IPS-NIHi7 (cell line): ENCODE data around the gene SCAP.
A peak's percentile ranks its signal among the peaks of the same experiment; 100 is the strongest.
"Not testable (repeated sequence)": the region's sequence is repeated elsewhere in the genome, so short reads cannot be mapped to it uniquely, and the experiment has no call there.

Experiments
- DNase-seq: peaks from one replicate; pipeline ENCODE4 v3.0.0; 2012; ENCODE audit warnings: mixed read lengths; ENCODE audit errors: extremely low spot score

SCAP gene

DNA sequence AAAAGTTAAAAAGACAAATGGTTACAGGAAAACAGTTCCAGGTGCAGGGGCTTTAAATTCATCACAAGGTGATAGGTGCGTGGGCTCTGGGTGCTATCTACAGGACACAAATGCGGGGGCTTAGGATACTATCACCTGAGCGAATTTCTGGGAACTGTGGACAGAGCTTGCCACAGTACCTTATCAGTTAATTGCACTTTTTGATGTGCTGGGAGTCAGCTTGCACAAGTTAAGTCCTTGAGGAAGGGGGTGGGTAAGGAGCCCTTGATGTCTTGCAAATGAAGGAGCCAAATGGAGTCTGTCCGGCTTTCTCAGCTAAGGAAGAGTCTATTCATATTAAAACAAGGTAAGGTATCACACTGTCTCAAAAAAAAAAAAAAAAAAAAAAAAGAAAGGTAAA, 6.0 kb upstream of the SCAP start:
- not testable (repeated sequence) for DNase-seq

DNA sequence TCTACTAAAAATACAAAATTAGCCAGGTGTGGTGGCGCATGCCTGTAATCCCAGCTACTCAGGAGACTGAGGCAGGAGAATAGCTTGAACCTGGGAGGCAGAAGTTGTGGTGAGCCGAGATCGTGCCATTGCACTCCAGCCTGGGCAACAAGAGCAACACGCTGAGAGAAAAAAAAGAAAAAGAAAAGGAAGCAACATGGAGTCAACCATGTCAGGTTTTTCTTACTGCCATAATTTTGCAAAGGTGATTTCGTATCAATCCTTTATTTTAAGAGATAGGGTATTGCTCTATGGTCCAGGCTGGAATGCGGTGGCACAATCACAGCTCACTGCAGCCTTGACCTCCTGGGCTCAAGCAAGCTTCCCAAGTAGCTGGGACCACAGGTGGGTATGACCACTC, 4.5 kb upstream of the SCAP start:
- not testable (repeated sequence) for DNase-seq

DNA sequence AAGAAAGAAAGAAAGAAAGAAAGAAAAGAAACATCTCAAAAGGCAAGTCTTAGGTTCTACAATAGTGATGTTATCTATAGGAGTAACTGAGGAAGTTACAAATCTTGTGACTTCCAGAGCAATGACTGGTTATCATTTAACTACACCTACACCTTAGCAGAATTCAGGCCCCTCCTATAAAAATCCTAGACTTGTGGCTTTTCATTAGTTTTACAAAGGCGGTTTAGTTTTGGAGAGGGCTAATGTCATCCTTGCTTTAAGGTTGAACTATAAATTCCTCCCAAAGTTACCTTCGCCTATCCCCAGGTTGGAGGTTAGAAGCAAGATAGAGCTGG, 4.1 kb upstream of the SCAP start:
- DNase-seq: no peak

DNA sequence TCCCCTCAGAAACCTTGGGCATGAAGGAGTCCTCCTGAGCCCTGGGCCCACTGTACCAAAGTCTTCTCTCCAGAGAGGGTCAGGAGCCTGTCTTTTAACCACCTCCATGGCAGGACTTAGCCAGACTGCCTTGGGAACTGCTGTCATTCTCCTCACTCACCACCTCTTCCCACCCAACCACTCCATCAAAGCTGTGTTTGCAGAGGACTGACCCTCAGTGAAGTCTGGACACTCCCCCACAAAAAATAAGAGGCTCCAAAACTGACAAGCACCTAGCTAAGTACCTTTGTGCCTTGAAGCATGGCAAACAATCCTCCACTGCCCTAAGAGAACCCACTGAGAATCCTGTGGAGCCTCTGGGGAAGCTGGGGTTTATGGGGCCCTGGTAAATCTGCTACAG, 2.3 kb upstream of the SCAP start:
- no peak for DNase-seq

DNA sequence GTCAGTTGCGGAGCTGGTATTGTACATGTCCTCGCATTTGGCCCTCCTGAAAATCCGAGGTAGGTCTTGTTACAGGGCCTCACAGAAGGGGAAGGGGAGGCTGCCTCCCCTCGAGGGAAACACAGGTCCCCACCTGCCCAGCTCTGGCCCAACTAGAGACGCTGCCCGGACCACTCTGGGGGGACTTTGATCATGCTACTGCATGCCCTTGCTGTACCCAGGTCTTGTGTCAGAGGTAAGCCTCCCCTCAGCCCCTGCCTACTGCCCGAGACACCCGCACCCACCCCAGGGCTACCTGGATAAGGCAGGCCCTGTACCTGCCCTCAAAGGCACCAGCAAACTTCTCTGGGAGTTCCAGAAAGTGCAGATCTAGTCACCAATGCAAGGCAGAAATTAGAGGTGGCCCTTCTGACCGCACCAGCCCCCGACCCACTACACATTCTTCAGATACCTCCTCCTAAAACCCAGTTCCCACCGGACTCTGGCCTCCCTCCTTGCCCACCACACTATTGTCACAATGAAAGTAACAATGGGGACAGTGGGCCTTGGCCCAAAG, 981 bp upstream of the SCAP start:
- DNase-seq: no peak

DNA sequence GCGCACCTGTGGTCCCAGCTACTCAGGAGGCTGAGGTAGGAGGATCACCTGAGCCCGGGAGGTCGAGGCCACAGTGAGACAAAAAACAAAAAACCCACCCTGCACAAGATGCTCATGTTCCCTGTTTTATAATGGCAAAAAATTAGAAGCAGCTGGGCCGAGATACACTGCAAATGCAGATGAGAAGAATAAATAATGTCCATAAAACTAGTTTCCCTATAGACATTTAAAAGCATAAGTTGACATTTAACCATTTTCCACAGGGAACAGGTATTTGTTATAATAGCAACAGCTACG, 537 bp upstream of the SCAP start:
- no peak for DNase-seq

DNA sequence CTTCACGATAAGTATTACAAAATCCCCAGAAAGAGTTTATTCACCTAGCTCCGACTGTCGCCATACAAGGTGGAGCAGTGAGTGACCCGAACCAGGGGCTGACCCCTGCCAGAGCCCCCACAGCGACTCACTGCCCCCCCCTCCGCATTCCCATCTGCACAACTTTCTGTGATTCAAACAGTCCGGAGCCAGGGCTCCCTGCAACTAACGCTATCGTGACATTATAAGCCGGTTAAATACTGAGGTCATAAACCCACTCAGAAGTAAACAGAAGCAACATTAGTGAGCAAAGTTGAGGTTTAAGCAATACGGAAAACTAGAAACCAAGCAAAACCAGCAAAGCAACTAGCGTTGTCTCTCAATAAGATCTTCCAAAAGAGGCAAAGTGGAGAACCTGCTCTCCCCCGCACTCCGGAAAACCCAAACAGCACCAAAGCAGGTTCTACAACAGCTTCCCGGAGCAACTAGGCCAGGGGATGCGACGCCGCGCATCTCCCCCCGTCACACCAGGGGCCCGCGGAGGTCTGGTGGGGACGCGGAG, 642 bp downstream of the SCAP start:
- no peak for DNase-seq

DNA sequence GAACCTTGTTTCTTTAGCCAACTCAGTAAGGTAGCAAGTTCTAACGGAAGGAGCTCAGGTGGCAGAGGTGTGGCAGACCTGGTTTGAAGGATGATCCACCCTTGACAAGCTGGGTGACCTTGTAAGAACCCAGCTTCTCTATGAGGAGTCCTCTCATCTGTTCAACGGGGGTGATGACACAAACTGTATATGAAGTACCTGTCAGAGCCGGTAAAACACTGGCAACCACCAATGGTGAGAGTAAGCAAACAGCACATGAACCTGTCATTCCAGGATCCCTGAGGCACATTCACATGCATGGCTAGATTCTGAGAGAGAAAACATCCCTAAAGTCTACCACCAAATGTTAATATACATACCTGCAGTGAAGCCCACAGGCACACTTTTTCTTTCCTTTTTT, 2.4 kb downstream of the SCAP start:
- DNase-seq: no peak

DNA sequence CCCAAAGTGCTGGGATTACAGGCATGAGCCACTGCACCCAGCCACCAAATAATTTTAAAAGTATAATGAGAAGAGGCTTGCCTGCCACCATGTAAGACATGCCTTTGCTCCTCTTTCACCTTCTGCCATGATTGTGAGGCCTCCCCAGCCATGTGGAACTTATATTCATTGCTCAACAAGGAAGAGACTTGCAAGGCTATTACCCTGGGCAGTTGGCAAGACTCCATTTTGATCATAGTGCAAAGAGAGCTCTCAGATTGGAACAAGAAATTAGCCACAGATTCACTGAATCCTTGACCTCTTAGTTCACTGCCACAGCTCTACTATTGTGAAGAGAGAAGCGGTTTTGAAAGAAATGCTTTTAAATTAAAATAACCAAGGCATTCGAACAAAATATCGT, 6.1 kb downstream of the SCAP start:
- DNase-seq: no peak

DNA sequence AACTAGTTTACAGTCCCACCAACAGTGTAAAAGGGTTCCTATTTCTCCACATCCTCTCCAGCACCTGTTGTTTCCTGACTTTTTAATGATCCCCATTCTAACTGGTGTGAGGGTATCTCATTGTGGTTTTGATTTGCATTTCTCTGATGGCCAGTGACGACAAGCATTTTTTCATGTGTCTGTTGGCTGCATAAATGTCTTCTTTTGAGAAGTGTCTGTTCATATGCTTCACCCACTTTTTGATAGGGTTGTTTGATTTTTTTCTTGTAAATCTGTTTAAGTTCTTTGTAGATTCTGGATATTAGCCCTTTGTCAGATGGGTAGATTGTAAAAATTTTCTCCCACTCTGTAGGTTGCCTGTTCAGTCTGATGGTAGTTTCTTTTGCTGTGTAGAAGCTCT, 7.4 kb downstream of the SCAP start:
- DNase-seq: not testable (repeated sequence)

DNA sequence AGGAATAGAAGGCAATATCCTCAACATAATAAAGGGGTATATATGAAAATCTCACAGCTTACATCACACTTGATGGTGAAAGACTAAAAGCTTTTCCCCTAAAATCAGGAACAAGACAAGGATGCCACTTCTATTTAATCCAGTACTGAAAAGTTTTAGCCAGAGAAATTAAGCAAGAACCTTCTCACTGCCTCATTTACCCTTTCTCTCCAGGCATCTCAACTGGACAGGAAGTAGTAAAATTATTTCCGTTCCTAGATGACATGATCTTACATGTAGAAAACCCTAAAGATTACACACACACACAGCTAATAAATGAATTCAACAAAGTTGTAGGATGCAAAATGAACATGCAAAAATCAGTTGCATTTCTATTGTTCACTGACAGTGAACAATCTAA, 11.2 kb downstream of the SCAP start:
- no peak for DNase-seq

DNA sequence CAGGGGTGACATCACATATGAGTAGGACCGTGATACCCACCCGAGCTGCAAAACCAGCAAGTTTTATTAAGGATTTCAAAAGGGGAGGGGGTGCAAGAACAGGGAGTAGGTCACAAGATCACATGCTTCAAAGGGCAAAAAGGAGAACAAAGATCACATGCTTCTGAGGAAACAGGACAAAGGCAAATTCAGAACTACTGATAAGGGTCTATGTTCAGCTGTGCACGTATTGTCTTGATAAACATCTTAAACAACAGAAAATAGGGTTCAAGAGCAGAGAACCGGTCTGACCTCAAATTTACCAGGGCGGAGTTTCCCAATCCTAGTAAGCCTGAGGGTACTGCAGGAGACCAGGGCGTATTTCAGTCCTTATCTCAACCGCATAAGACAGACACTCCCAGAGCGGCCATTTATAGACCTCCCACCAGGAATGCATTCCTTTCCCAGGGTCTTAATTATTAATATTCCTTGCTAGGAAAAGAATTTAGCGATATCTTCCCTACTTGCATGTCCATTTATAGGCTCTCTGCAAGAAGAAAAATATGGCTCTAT, 16.1 kb downstream of the SCAP start:
- not testable (repeated sequence) for DNase-seq

DNA sequence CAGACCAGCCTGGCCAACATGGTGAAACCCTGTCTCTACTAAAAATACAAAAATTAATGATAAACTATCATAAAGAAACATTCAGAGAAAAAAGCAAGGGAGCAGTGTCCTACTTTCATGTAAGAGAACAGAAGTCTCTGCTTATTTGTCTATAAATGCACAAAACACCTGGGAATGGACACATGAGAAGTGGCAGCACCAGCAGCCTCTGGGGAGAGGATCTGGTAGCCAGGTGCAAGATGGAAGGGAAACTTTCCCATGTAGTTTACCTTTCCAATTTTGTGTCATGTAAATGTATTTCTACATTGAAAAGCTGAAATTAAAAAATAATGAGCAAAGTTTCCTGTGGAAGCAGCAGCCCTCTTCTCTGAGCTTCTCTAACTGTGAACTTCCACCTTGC, 18.8 kb downstream of the SCAP start:
- no peak for DNase-seq

DNA sequence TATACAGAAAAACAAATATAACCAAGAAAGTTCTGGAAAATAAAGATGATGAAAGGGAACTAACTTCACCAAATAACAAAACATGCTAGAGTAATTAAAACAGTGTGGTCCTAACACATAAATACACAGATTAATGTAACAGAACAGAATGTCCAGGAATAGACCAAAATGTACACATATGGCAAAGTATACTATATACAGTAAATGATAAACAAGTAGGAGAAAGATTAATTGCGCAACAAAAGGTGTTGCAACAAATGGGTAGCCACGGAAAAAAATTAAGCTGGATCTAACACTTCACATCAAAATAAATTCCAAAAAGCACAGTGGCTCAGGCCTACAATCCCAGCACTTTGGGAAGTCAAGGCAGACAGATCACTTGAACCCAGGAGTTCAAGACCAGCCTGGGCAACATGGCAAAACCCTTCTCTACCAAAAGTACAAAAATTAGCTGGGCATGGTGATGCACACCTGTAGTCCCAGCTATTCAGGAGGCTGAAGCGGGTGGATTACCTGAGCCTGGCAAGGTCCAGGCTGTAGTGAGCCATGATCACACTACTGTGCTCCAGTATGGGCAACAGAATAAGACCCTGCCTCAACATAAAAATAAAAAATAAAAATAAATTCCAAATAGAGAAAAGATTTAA, 19.8 kb downstream of the SCAP start:
- DNase-seq: no peak

DNA sequence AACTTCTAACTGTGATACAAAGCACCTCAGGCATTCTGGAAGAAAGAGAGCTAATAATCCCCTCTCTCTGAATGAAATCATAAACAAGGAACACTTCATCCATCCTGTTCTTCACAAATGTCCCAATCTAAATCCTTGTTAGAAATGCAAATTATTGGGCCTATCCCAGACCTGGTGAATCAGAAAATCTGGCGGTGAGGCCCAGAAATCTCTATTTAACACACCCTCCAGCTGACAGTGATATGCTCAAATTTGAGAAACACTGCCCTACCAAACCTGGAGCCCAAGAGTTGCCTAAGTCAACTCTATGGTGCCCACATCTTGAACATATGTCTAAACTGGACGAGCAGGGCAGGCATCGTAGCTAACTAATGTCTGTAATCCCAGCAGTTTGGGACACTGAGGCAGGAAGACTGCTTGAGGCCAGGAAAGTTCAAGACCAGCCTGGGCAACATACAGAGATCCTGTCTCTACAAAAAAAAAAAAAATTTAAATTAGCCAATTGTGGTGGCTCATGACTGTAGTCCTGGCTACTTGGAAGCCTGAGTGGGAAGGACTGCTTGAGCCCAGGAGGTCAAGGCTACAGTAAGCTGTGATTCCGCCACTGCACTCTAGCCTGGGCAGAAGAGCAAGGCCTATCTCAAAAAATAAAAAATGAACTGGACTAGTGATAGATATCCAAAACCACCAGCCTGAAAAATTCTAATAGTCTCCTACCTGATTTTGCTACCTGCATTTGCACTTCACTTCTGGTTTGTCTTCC, 23.1 kb downstream of the SCAP start:
- no peak for DNase-seq

DNA sequence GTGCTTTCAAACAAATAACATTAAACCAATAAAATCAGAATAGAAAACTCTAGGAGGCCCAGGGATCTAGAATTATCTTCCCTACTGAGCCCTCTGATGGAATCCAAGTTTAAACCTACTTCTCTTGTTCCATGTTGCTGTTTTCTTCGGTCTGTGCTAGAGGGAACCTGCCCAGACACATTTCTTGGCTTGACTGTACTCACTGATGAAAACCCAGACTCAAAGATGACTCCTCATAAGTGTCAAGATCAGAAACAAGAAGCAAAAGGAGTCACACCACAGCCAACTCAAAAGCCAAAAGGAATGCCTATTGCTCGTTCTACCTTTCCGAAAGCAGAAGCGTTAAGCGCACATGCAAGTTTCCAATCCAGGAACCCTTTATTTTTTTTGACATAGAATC, 31.6 kb downstream of the SCAP start:
- DNase-seq: no peak

DNA sequence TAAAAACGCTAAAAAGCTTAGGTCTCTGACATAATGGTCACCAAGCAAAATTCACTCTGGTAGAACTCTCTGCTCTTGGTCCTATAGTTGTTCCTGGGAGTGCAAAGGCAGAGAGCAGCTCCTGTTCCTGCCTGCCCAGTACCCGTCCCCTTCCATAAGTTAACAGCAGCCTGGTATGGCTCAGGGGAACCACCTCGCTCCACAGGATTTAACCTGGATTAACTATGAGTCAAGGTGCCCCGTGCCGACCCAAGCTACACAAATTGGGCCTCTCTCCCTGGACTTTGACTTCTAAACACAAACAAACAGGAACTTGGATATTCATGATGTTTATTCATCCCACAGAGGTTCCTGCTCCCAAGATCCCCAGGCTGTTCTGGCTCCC, 32.1 kb downstream of the SCAP start:
- peak; percentile 20 for DNase-seq

DNA sequence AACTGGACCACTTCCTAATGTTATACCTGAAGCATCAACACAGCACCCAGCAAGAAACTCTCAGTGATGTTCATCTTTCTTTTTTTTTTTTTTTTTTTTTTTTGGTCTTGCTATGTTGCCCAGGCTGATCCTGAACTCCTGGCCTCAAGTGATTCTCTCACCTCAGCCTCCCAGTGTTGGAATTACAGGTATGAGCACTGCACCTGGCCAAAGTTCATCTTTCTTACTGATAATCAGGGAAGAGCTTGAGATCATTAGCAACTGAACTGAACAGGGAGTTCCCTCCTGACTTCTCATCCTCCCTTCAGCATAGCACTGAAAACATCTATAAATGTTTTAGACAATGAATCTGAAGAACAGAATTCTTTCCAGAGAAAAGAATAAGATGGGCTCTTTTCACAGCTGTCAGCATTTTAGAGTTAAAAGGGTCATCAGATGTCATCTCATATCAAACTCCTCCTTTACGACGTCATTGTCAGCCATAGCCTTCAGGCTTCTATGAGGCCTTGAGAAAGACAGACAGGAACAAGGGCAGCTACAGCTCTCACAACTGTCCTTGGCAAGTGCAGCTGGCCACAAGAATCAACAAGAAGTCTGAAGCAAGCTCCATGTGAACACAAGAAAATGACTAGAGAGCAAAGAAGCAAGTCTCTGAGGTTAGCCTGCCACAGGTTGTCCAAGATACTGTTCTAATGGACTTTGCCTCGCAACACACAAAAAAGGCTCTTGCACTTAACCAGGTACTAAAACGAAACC, 33.8 kb downstream of the SCAP start:
- DNase-seq: no peak

DNA sequence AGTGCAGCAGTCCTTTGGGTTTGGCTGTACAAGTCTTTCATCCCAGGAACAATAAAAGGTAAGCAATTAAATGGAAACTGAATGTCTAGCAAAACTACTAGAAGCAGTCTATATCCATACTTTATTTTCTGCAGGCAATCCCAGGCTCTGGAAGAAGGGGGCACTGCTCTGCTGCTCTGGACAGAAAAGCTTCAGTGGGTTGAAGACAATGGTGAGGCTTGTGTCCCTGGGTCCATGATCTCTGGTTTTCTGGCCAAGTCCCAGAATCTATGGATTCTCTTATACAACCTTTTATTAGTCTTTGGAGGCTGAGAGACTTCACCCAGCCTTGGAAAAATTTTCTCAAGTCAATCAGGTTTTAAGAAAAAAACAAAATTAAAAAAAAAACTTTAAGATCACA, 35.6 kb downstream of the SCAP start:
- DNase-seq: peak; percentile 53

DNA sequence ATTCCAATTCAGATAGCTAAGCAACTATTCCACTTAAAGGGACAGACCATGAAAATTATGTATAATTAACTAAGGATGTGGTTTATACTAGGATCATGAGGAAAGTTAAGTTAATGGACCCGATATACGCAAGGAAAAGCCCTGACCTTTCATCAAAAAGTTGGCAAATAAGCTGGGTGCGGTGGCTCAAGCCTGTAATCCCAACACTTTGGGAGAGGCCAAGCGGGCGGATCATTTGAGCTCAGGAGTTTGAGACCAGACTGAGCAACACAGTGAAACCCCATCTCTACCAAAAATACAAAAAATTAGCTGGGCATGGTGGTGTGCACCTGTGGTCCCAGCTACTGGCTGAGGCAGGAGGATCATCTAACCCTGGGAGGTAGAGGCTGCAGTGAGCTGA, 39.6 kb downstream of the SCAP start:
- no peak for DNase-seq

DNA sequence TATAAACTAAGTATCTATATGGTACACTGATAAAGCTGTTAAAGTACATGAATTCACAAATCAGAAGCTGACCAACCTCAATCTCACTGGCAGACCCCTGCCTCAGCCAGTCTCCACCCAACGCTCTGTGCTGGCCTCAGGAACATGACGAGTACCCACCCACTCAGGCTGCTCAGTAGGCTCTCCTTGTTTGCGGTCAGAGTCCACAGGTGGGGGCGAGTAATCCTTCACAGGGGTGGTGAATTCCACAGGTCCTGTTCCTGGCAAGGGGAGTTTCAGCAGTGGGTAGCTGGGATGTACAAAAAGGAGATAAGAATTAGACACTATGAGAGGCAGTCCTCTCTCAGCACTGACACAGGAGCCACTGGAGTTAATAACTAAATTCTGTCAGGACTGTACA, 40.9 kb downstream of the SCAP start:
- DNase-seq: no peak

DNA sequence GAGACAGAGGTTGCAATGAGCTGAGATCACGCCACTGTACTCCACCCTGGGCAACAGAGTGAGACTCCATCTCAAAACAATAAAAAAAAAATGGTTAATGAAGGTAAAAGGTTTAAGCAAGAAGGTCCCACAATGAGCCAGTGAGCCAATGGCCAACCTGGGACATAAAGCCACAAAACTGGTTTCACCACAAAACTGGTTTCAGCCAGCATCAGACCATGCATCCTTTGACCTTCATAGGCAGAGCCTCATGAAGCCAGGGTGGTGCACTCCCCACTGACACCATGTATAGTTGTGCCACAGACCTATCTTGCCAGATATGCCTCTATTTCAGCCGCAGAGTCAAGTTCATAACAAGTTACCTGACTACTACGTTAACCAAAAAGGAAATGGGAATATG, 41.9 kb downstream of the SCAP start:
- DNase-seq: no peak
